ENCODE results near the gene CPB1.

DNA sequence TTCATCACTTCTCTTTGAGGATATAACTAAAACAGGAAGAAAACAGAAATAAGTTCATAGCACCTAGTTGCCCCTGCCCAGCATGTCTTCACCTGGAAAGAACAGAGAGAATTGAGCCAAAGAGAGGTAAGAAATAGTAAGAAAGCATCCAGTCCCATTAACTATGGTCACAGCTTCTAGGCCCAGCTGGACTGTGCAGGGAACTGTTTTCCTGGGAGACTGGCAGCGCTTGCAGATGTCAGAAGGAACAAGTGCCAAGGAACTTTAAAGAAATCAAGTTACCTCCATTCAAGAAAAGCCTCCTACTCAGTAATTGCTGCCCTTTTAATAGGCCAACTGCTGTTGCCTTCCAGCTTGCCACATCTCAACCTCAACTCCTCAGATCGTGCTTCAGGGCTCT lies 17.8 kb upstream of the CPB1 start:
- no peak for TF ChIP-seq GATA2 (IDR thresholded peaks at IDR 0.05; ENCODE audit: low read depth, low read length)
- no peak for TF ChIP-seq GATA3 (IDR thresholded peaks at IDR 0.05; ENCODE audit: low read depth, low read length)
